Activated T-helper 9 cell treated with anti-CD3 and anti-CD28 coated beads, Interleukin-2, amount 50 U/mL, for 16 hours (primary cell): Measurements from ENCODE around the gene RAB6C.
"Not testable (repeated sequence)": the region's sequence is repeated elsewhere in the genome, so short reads cannot be mapped to it uniquely, and the experiment has no call there.

Experiments used
- DNase-seq: peaks from one replicate; pipeline ENCODE4 v3.0.0-alpha.2; 2020; ENCODE audit warnings: low read depth

Gene RAB6C

GRCh38 chr2:129996657-129997237 is 17.3 kb downstream of the RAB6C start:
- not testable (repeated sequence) for DNase-seq

DNA sequence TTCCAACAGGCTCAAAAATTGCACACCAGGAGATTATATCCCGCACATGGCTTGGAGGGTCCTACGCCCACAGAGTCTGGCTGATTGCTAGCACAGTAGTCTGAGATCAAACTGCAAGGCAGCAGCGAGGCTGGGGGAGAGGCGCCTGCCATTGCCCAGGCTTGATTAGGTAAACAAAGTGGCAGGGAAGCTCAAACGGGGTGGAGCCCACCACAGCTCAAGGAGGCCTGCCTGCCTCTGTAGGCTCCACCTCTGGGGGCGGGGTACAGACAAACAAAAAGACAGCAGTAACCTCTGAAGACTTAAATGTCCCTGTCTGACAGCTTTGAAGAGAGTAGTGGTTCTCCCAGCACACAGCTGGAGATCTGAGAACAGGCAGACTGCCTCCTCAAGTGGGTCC is 19.3 kb downstream of the RAB6C start:
- DNase-seq: not testable (repeated sequence)

GRCh38 chr2:130005862-130006261 is 26.4 kb downstream of the RAB6C start:
- DNase-seq: not testable (repeated sequence)

DNA sequence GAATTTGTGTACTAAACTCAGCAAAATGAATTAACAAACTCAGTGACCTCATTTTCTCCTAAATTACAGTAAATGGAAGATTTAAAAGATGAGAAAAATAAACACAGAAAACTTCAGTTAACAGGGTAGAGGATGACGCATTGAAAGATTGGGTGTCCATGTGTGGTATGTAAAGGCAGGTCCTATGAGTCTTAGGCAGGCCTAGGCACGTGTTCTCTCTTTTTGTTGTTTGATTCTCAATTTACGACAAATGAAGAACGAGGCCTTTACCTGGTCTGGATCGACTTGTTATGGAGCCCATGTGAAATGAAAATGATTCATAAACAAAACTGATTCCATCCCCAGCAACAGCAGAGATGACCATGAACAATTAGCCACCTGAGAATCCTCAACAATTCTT is 37.2 kb downstream of the RAB6C start:
- not testable (repeated sequence) for DNase-seq

DNA sequence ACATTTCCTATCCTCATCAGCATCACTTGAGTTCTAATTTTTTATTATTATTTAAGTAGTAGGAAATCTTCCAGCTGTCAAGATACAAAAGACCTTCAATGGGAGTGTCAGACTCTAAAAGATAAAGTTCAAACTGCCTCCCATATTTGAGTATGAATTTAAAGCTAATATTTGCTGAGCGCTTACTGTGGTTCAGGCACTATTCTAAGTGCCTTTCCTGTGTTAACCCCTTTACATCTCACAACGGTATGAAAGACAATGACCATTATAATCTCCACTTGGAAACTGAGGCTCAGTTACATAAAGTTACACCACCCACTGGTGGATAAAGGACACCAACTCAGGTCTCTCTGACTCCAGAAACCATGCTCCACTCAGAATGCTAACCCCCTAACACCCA is 39.9 kb downstream of the RAB6C start:
- no peak for DNase-seq

GRCh38 chr2:130020069-130020468 is 40.6 kb downstream of the RAB6C start:
- not testable (repeated sequence) for DNase-seq

- not testable (repeated sequence) for DNase-seq
Measured at GRCh38 chr2:130025931-130026330, 46.5 kb downstream of the RAB6C start.
